HL-60 (cell line): ENCODE measurements around the gene SLC2A4RG.

Experiments
- DNase-seq, 2 experiments: peaks; one replicate each; pipeline ENCODE4 v3.0.0-alpha.2; 2010 to 2020; ENCODE audit warnings: low read depth in 1 of 2, low spot score in 1 of 2
- H3K27ac ChIP-seq: fragments of 250-450 bp; sonication (Bioruptor Pico); replicated peaks from 2 replicates; pipeline ENCODE4 v1.5.1; 2020; ENCODE audit warnings: mild to moderate bottlenecking, moderate library complexity
- H3K27me3 ChIP-seq: fragments of 250-450 bp; sonication (Bioruptor Pico); 2 replicates; pipeline ENCODE4 v1.5.1; 2021; ENCODE audit warnings: mild to moderate bottlenecking, moderate library complexity; ENCODE audit not compliant: insufficient read depth, poor library complexity, severe bottlenecking
- H3K4me3 ChIP-seq: replicated peaks from 2 replicates; pipeline ENCODE4 v1.5.1; 2011; ENCODE audit warnings: mild to moderate bottlenecking, control low read depth, low read length; ENCODE audit not compliant: insufficient read depth
- CTCF ChIP-seq: IDR thresholded peaks from one replicate; pipeline ENCODE4 v1.5.1; 2011; ENCODE audit warnings: low read length, control low read depth, inconsistent platforms; ENCODE audit not compliant: insufficient read depth
- GABPA ChIP-seq: IDR thresholded peaks from 2 replicates; pipeline ENCODE4 v1.6.1; 2012; ENCODE audit warnings: low read depth
- POLR2AphosphoS5 ChIP-seq: IDR thresholded peaks from 2 replicates; pipeline ENCODE4 v1.6.1; 2012; ENCODE audit warnings: low read depth
- REST ChIP-seq: IDR thresholded peaks from 2 replicates; pipeline ENCODE4 v1.6.1; 2012; ENCODE audit warnings: low read depth; ENCODE audit not compliant: insufficient replicate concordance
- SPI1 ChIP-seq: IDR thresholded peaks from 2 replicates; pipeline ENCODE4 v1.6.1; 2012; ENCODE audit warnings: low read depth, mild to moderate bottlenecking, borderline replicate concordance

Gene SLC2A4RG

DNA sequence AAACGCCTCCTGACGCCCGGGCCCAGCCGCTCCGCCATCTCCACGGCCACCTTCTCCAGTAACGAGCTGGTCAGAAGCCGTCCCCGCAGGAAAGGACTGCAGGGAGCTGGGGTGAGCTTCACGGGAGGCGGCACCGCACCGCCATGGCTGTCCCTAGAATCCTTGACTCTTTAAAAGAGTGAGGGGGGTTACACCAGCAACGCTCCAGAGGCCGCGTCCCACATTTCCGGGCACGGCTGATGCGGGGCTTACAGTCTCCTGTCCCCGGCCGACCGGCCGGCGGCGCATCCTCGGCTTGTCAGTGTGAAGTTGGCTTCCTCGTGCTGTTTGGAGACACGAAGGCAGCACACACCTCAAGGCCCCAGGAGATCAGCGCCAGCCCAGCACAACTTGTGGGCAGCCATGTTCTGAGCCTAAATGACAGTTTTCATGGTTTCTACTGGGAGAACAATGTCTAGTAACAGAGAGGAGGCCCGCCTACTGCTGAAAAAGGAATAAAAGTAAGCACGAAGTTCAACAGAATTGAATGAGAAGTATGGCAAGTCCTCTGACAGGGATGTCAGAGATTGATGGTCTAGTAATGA, 30.4 kb downstream of the SLC2A4RG start:
- TF ChIP-seq GABPA (no peak), POLR2AphosphoS5 (no peak), SPI1 (no peak), REST (no peak), CTCF (no peak)

DNA sequence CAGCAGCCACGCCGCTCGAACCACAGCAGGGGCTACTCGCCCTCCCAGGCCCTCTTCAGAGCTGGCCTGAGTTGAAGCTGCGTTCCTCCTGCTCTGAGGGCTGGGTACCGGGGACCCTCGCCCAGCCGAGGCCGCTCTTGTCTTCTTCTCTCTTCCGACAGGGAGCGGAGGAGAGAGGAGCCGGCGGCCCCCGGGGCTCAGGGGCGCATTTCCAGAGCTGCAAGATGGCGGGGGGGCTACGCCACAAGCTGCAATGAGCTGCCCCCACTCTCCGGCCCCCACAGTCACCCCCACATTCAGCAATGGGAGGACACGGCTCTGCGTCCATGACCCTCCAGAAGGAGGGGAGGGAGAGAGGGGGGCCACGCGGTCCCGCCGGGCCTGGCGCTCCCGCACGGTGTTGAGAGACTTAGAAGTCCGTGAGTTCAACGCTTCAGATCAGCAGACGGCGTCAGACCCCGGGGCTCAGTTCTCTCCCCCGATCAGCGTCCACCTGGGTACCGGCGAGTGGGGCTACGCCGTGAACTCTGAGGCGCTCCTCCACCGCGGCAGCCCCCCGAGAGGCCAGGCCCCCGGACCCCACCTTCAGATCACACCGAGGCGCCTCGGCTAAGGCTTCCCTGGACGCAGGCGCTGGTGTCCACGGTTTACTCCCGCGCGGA, 31.6 kb downstream of the SLC2A4RG start:
- H3K27me3 ChIP-seq: no peaks in the 10 kb centered on the region
- H3K27ac ChIP-seq: no peak overlapping the region
- no peak overlapping the region for H3K4me3 ChIP-seq
- TF ChIP-seq REST (no peak), GABPA (no peak), POLR2AphosphoS5 (no peak), SPI1 (no peak), CTCF (no peak)
- no peak for DNase-seq

More for the DNA sequence above, 30.4 kb downstream of the SLC2A4RG start:
- DNase-seq: no peak
- Histone ChIP-seq H3K27ac (no peak overlapping the region), H3K27me3 (no peaks in the 10 kb centered on the region), H3K4me3 (no peak overlapping the region)

GRCh38 chr20:63772781-63773518, 33.4 kb downstream of the SLC2A4RG start:
- DNase-seq: peak in 1 of 2 experiments; percentile 49
- Histone ChIP-seq H3K27me3 (no peaks in the 10 kb centered on the region), H3K27ac (no peak overlapping the region), H3K4me3 (no peak overlapping the region)
- TF ChIP-seq SPI1 (no peak), POLR2AphosphoS5 (no peak), GABPA (no peak), REST (no peak), CTCF (no peak)
